Psoas muscle (tissue), 8 donors: ENCODE results near the gene PEX26. TPM values are rescaled to one million over a fixed set of nuclear protein-coding genes. Genes with fewer than 3 reads are reported as not detected.
A peak's percentile ranks its signal among the peaks of the same experiment; 100 is the strongest.
"Not testable (repeated sequence)": the region's sequence is repeated elsewhere in the genome, so short reads cannot be mapped to it uniquely, and the experiment has no call there.

Source experiments
- ATAC-seq, 4 donors: fragments of 200-7000 bp; cut with Tn5 transposase; one replicate each; pipeline ENCODE4 v1.9.1; 2020; ENCODE audit warnings: moderate library complexity in 3 of 4, mild to moderate bottlenecking in 2 of 4
- DNase-seq, 2 donors: peaks; one replicate each; pipeline ENCODE4 v3.0.0-alpha.2; 2020
- H3K27ac ChIP-seq: fragments of 200-600 bp; one replicate; pipeline ENCODE4 v1.8.0; 2022
- H3K27me3 ChIP-seq, 3 donors: fragments of 200-600 bp in 1 of 3; one replicate each; pipeline versions ENCODE4 v1.6.1 to v1.8.0; 2013 to 2022; ENCODE audit warnings: low read length in 2 of 3, mild to moderate bottlenecking in 2 of 3, moderate library complexity in 1 of 3; ENCODE audit not compliant: insufficient read depth in 3 of 3
- H3K36me3 ChIP-seq, 2 donors: fragments of 200-600 bp in 1 of 2; one replicate each; pipeline versions ENCODE4 v1.6.1 to v1.8.0; 2013 to 2022; ENCODE audit warnings: low read depth in 1 of 2, mild to moderate bottlenecking in 1 of 2, moderate library complexity in 1 of 2; ENCODE audit not compliant: insufficient read depth in 1 of 2
- H3K4me1 ChIP-seq: fragments of 200-600 bp; one replicate; pipeline ENCODE4 v1.8.0; 2022
- H3K4me3 ChIP-seq: fragments of 200-600 bp; one replicate; pipeline ENCODE4 v1.8.0; 2022; ENCODE audit warnings: mild to moderate bottlenecking
- H3K9me3 ChIP-seq: fragments of 200-600 bp; one replicate; pipeline ENCODE4 v1.8.0; 2022
- WGBS, 3 donors: extraction: QIAGEN DNeasy Blood & Tissue Kit; methylation state at CpG; one replicate each; pipeline versions ENCODE4 v1.1.6 to v1.1.7; 2013; 5-methylcytosine and 5-hydroxymethylcytosine counted together
- intact Hi-C, 2 donors: fragments of 100-400 bp; cut with DNase I; formaldehyde crosslinking; loops; one replicate each; pipeline versions ENCODE4 v1.11.0 to v1.14.2; 2022
- polyA plus RNA-seq, 3 donors: library from polyadenylated mRNA; stranded (reverse); fragments of 200-250 nt; gene quantifications; one replicate each; pipeline ENCODE4 v1.2.3, GENCODE V29; 2013
- total RNA-seq, 4 donors: library from RNA; stranded (reverse); fragmentation: NEBNext Ultra II Directional in 2 of 4; extraction: Animal tissue kit (Norgen Biotek cat#: 25700) in 2 of 4; gene quantifications; one replicate each; pipeline versions ENCODE4 v1.2.1 to v1.2.4, GENCODE V29; 2021 to 2023
- TF ChIP-seq, protein P1 (sequence below): fragments of 200-600 bp; IDR thresholded peaks from one replicate; pipeline ENCODE4 v1.8.0; 2022; ENCODE audit warnings: antibody characterized with exemption
- donor health status: healthy with polysubstance abuse.
- donor health status: DM: no; HTN: no; CAD: no; lungs with moderate emphysema.
- donor health status: Bipolar disorder and iron deficiency.
- donor health status: healthy.
- donor health status: DM: yes; HTN: yes; CAD: no.
- donor health status: DM: no; HTN: no; CAD: no.
- donor health status: DM: no; HTN: no; CAD: no.
- donor health status: DM: yes; HTN: yes; CAD: no.

The PEX26 gene
- total and polyA plus RNA-seq, 7 donors = 11.2 to 23.4 (median 18.8) TPM

GRCh38 chr22:18103527-18104269 is 25.9 kb downstream of the PEX26 start:
- Histone ChIP-seq H3K4me3 (no peak overlapping the region), H3K9me3 (no peaks in the 10 kb centered on the region), H3K27ac (no peak overlapping the region), H3K4me1 (peaks cover 9% of the 10 kb centered on the region), H3K27me3 (no peaks in the 10 kb centered on the region), H3K36me3 (no peaks in the 10 kb centered on the region)
- intact Hi-C loops = no loop called here
- DNase-seq (peak in 1 of 2 donors; percentile 48), ATAC-seq (peak; percentile 35 to 63 (median 47))
- WGBS, 3 donors = 73 to 83% (median 81%) methylated on average over 14 of the region's 14 CpGs
- TF ChIP-seq, protein P1, sequence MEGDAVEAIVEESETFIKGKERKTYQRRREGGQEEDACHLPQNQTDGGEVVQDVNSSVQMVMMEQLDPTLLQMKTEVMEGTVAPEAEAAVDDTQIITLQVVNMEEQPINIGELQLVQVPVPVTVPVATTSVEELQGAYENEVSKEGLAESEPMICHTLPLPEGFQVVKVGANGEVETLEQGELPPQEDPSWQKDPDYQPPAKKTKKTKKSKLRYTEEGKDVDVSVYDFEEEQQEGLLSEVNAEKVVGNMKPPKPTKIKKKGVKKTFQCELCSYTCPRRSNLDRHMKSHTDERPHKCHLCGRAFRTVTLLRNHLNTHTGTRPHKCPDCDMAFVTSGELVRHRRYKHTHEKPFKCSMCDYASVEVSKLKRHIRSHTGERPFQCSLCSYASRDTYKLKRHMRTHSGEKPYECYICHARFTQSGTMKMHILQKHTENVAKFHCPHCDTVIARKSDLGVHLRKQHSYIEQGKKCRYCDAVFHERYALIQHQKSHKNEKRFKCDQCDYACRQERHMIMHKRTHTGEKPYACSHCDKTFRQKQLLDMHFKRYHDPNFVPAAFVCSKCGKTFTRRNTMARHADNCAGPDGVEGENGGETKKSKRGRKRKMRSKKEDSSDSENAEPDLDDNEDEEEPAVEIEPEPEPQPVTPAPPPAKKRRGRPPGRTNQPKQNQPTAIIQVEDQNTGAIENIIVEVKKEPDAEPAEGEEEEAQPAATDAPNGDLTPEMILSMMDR = no peak

DNA sequence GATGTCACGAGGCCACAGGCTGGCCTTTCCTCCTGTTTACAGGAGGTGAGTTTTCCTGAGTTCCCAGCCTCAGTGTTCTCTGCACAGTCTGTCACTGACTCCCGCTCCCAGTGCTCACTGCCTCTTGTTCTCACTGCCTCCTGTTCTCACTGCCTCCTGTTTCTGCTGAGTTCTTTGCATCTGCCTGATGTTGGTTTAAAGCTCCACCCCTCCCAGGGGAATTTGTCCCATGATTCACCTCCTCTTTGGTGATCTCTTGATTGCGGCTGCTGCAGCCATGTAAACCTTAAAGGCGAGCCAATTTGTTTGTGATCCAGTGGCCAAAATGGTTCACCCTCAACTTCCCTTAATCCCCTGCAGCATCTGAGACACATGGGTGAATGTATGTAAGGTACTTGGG is 26.8 kb downstream of the PEX26 start:
- TF ChIP-seq, protein P1 = no peak
- intact Hi-C loops = no loop called here
- Histone ChIP-seq H3K27me3 (no peaks in the 10 kb centered on the region), H3K27ac (no peak overlapping the region), H3K36me3 (no peaks in the 10 kb centered on the region), H3K4me1 (peaks cover 9% of the 10 kb centered on the region), H3K4me3 (no peak overlapping the region), H3K9me3 (no peaks in the 10 kb centered on the region)
- no peak for DNase-seq
- ATAC-seq = no peak
- WGBS, 3 donors = 89 to 95% (median 90%) methylated on average over 4 of the region's 4 CpGs

GRCh38 chr22:18105981-18106380 is 28.2 kb downstream of the PEX26 start:
- H3K36me3 ChIP-seq, H3K9me3 ChIP-seq, H3K4me3 ChIP-seq, ATAC-seq, intact Hi-C loops, H3K27me3 ChIP-seq, DNase-seq, H3K27ac ChIP-seq: not testable (repeated sequence)
- peaks cover 16% of the 10 kb centered on the region for H3K4me1 ChIP-seq
- WGBS, 3 donors = 88 to 98% (median 97%) methylated on average over 5 to 6 of the region's 7 CpGs

- H3K4me1 ChIP-seq = peaks cover 11% of the 10 kb centered on the region
- H3K4me3 ChIP-seq, H3K9me3 ChIP-seq, ATAC-seq, H3K27ac ChIP-seq, H3K27me3 ChIP-seq, intact Hi-C loops, H3K36me3 ChIP-seq, DNase-seq: not testable (repeated sequence)
- 75 to 92% (median 83%) methylated on average over 4 of the region's 4 CpGs for WGBS, 3 donors
Measured at GRCh38 chr22:18106550-18107341, 29.0 kb downstream of the PEX26 start.

GRCh38 chr22:18108187-18108586 is 30.4 kb downstream of the PEX26 start:
- H3K36me3 ChIP-seq = no peaks in the 10 kb centered on the region
- no peaks in the 10 kb centered on the region for H3K9me3 ChIP-seq
- ATAC-seq (no peak), DNase-seq (no peak)
- TF ChIP-seq, protein P1 = no peak
- H3K4me1 ChIP-seq = peaks cover 21% of the 10 kb centered on the region
- intact Hi-C loops = no loop called here
- H3K27me3 ChIP-seq = no peaks in the 10 kb centered on the region
- 92 to 96% (median 96%) methylated on average over 3 of the region's 3 CpGs for whole genome bisulfite sequencing, 3 donors
- H3K4me3 ChIP-seq = no peak overlapping the region
- H3K27ac ChIP-seq = no peak overlapping the region
